HG02943 (cell line): ENCODE data around the gene ARHGEF9.

Source experiments
- ATAC-seq: cut with Tn5 transposase; IDR thresholded peaks from one replicate; pipeline ENCODE4 v1.9.1; 2021; ENCODE audit warnings: mild to moderate bottlenecking, low read depth, moderate library complexity; ENCODE audit not compliant: unreplicated experiment

ARHGEF9 gene

DNA sequence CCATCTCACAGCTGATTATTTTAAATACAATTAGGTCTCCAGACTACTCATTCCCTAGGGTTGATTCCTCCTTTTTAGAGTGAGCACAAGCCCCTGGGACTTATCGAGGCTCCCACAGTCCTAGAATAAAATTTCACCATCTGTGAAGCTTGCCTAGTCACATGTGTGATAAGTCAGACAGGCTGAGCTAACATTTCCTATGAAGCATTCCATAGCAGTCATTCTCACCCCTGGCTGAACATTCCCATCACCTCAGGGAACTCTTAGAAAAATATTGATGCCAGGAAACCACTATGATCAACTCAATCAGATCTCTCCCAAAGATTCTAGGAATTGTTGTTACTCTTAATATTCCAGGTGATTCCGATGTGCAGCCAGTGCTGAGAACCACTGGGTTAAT lies 37.7 kb downstream of the ARHGEF9 start:
- no peak for ATAC-seq

GRCh38 chrX:63746715-63747114 lies 38.3 kb downstream of the ARHGEF9 start:
- no peak for ATAC-seq

DNA sequence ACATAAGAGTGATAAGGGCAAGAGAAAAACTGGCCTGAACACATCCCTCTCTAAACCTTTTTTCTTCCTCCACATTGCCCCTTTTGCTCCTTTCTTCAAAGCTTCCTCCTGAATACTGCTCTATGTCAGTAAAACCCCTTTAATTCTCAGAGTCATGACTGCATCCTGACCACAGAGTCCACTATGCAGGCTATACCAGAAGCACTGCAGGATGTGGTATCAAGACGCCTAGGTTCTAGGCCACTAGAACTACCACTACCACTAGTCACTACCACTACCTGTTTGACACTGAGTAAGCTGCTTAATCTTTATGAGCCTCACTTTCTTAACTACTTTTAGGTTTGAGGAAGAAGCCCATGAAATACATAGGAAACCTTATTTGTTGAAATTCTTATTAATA lies 38.7 kb downstream of the ARHGEF9 start:
- no peak for ATAC-seq

DNA sequence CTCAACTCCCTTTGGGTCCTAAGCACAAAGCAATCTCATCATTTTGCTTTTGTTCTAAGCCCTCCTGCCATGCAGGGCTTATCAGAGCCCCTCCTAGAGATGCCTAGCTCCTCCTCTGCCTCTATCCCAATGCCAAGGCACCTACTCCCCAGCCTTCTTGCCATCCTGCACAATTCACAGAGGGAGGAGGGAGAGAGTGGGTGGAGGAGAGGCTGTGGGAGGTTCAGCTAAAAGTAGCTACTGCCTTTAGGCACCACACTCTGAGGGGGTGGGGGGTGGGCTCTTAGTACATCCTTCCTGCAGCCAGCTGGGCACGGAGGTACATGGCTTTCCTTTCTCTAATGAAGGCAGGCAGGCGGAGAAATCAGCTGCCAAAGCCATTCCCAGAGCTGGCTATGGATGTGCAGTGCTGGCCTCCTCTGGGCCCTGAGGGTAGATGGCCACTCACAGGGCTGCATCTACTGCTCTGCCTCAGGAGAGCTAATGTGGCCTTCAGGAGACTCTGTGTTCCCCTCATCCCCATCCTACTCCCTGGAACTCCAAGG lies 40.1 kb downstream of the ARHGEF9 start:
- ATAC-seq: no peak

DNA sequence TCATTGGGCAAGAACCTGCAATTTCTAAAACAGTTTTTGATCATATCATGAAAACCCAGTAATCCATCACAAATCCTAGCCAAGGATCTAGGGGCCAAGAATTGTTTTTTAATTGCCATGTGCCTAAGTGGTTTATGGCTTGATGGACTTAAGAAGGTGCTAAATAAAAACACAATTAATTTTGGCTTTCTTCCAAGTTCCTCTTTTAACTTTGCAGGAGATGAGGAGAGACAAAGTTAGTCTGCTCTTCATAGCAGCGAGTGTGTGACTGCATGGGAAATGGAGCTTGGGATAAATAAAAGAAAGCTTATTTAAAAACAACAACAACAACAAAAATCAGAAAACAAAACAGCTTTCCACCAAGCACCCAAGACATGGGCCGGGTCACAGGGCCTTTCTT lies 41.4 kb downstream of the ARHGEF9 start:
- ATAC-seq: no peak

DNA sequence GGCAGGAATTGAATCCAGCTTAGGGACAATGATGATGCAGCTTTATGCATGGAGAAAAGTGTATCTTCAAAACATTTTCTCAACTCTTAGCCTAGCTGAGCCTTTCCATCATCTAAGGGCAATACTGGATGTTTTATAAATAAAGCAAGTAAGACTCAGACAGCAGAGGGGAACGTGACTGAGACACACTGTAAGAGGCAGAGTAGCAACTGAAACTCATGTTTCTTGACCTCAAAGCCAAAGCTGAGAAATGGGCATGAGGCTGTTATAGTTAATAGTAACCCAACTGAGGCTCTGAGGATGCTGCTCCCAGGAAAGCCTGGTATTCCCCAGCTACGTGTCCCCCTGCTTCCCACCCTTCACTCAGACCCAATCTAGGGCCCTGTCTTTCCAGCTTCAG lies 44.6 kb downstream of the ARHGEF9 start:
- ATAC-seq: no peak

DNA sequence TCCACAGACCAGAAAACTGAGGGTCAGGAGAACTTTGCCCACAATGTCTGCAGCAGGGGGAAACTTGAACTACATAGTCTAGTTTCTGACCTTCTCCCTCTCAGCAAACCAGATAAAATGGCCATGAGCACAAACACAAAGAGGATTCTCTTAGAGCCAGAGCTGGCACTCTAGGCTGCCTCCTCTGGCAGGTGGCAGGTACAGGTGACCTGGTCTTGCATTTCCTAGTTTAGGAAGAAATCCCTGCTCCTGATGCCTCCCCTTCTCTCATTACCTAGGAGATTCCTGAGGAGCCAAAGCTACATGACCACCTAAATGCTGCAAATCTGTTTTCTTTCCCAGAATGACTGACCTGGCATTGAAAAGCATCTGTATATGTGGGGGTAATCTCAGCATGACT lies 45.1 kb downstream of the ARHGEF9 start:
- ATAC-seq: no peak

DNA sequence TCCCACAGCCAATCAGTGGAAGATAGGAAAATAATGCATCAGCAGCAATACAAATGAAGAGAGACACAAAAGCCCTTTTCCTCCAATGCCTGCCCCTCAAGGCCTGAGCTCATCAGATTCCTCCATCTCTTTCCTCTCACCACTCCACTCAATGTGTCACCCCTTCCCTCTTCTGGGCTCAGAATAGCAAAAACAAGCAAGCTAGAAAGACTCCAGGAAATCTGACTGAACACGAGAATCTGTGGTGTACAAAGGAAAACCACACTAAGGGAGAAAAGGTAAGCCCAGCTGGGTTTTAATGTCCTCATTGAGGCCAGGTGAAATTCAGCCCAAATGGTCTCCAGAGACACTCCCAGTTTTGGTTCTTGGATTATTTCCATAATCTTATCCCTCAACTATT lies 46.3 kb downstream of the ARHGEF9 start:
- no peak for ATAC-seq

DNA sequence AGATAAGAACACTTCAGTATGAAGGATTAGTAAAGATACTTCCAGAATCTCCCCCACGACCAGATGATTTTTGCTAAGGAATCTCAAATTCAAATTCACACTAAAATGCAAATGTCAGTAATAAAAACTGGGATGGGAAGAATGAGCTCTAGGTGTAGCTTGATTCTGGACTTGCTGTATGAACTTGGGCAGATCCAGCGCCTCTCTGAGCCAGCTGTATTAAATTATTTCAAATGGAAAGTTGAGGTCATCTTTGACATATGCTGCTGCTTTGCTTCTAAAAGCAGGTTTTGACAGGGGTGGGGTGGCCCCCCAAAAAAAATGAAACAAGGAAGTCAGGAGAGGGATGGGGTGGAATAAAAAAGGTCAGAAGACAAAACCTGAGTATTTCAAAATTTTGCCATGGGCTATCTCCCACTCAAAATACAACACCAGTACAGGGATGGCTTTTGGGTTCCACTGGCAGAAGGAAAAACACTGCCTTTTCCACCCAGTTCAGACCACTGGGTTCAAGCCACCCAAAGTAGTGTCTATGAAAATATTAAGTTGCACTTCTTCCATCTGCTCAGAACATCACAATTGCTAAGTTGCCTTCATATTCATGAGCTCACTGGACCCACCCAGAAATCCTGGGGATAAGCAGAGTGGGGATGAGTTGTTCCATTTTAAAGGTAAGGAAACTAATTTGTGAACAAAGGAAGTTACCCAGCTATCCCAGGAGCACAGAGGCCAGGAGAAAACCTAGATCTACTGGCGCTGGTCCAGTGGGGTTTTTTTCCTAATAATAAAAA lies 47.7 kb downstream of the ARHGEF9 start:
- no peak for ATAC-seq

- ATAC-seq: no peak
These were observed 49.1 kb downstream of the ARHGEF9 start for GRCh38 chrX:63735882-63736281.

DNA sequence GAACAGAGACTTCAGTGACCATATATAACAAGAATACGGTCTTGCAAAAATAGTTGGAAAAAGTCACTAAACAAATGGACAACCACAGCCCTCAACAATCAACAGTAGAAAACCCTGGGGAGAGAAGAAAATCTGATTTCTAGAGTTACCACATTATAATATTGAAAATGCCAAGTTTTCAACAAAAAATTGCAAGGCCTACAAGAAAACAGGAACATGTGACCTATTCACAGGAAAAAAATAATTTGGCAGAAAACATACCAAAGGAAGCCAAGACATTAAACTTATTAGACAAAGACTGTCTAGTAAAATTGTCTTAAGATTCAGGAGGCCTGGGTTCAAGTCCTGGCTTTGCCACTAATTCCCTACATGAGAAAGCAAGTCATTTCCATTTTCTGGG lies 64.7 kb downstream of the ARHGEF9 start:
- ATAC-seq: no peak

- ATAC-seq: no peak
These were observed 65.4 kb downstream of the ARHGEF9 start for GRCh38 chrX:63719633-63720032.

- no peak for ATAC-seq
These were observed 66.9 kb downstream of the ARHGEF9 start for GRCh38 chrX:63718010-63718694.

GRCh38 chrX:63713526-63713925 lies 71.5 kb downstream of the ARHGEF9 start:
- no peak for ATAC-seq

DNA sequence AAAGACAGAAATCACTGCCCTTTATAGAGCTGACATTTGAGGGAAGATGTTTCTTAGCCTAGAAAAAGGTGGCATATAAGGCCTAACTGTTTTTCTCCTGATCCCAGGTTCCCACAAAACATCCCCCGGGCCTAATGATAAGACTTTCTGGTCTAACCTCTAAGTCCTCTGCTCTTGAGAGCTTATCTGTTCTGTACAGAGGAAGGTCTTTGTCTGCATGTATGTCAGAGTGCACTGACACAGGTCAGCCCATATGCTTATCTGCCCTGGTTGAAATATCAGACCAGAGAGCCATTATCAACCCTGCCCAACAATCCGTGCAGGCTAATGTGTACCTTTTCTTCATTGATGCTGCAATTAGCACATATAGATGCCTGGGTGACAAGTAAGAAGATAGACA lies 76.2 kb downstream of the ARHGEF9 start:
- no peak for ATAC-seq

DNA sequence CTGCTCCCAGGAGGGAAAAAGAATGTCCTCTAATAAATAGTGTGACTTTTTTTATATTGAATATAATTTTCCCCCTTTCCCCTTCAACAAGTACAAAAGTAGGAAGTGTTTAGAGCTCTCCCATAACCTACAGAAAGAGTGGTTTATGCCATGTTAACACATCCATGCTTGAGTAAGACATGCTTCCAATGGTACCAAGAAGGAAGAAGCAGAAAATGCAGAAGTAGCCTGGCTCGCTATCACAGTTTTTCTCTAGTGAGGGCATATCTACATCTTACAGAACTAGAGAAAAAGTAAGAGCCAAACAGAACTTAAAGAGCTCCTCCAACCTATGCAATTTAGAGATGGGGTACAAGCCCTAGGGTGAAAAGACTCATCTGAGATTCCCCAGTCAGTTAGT lies 82.5 kb downstream of the ARHGEF9 start:
- ATAC-seq: no peak

- peak; percentile 84 for ATAC-seq
These were observed 97.9 kb downstream of the ARHGEF9 start for GRCh38 chrX:63686878-63687714.

- ATAC-seq: no peak
These were observed 104.6 kb downstream of the ARHGEF9 start for GRCh38 chrX:63680423-63680822.

DNA sequence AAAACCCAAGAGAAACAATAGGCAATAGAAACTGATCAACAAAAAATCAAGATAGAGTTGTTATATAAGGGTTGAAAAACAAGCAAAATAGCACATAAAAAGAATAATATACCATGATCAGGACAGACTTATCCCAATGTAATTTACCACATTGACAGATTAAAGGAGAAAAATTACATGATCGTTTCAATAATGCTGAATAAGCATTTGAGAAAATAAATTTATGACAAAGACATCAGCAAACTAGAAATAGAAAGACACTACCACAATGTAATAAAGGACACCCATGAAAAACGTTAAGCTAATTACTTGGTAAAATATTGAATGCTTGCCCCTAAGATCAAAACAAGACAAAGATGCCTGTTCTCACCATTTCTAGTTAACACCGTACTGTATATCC lies 105.6 kb downstream of the ARHGEF9 start:
- ATAC-seq: no peak

- ATAC-seq: no peak
These were observed 109.3 kb downstream of the ARHGEF9 start for GRCh38 chrX:63675716-63676115.

- ATAC-seq: no peak
These were observed 111.1 kb downstream of the ARHGEF9 start for GRCh38 chrX:63673896-63674295.
